Left lung (tissue), 14 donors: ENCODE measurements around the gene GHRL. TPM values are rescaled to one million over a fixed set of nuclear protein-coding genes. Genes with fewer than 3 reads are reported as not detected.

Experiments used
- ATAC-seq: fragments of 200-7000 bp; cut with Tn5 transposase; one replicate; pipeline ENCODE4 v1.9.1; 2020; ENCODE audit warnings: moderate library complexity
- DNase-seq, 4 donors: peaks; one replicate each; pipeline ENCODE4 v3.0.0-alpha.2; 2013 to 2020
- H3K27ac ChIP-seq, 2 donors: fragments of 200-600 bp; sonication (generic) in 1 of 2; one replicate each; pipeline versions ENCODE4 v1.5.0 to v1.8.0; 2020 to 2021
- H3K27me3 ChIP-seq, 2 donors: fragments of 200-600 bp; sonication (generic) in 1 of 2; one replicate each; pipeline versions ENCODE4 v1.5.0 to v1.8.0; 2020 to 2021
- H3K36me3 ChIP-seq, 2 donors: fragments of 200-600 bp; sonication (generic) in 1 of 2; one replicate each; pipeline versions ENCODE4 v1.5.0 to v1.8.0; 2020 to 2021
- H3K4me1 ChIP-seq, 2 donors: fragments of 200-600 bp; one replicate each; pipeline ENCODE4 v1.8.0; 2021
- H3K4me3 ChIP-seq, 2 donors: fragments of 200-600 bp; sonication (generic) in 1 of 2; one replicate each; pipeline versions ENCODE4 v1.5.0 to v1.8.0; 2020 to 2021; ENCODE audit warnings: mild to moderate bottlenecking in 1 of 2
- H3K9me3 ChIP-seq, 2 donors: fragments of 200-600 bp; sonication (generic) in 1 of 2; one replicate each; pipeline versions ENCODE4 v1.5.0 to v1.8.0; 2020 to 2021
- CTCF ChIP-seq, 2 donors: fragments of 200-600 bp; sonication (generic) in 1 of 2; IDR thresholded peaks; one replicate each; pipeline versions ENCODE4 v1.5.0 to v1.8.0; 2021; ENCODE audit warnings: antibody characterized with exemption in 2 of 2
- intact Hi-C, 2 donors: fragments of 100-400 bp; cut with DNase I; formaldehyde crosslinking; loops; one replicate each; pipeline versions ENCODE4 v1.11.2 to v1.14.2; 2022
- long read RNA-seq, 12 donors: library from polyadenylated mRNA in 2 of 12; unstranded in 2 of 12; transcript quantifications; one replicate each; pipeline ENCODE4 v2.0.0 and lab custom pipeline, GENCODE V29; 2019 to 2026
- polyA plus RNA-seq, 6 donors: library from polyadenylated mRNA; unstranded; fragments of 120-200 nt; gene quantifications; one replicate each; pipeline ENCODE4 v1.2.1, GENCODE V29; 2013; ENCODE audit not compliant: insufficient read length in 6 of 6
- total RNA-seq, 2 donors: library from RNA; stranded (reverse); fragmentation: NEBNext Ultra II Directional; extraction: Animal tissue kit (Norgen Biotek cat#: 25700); gene quantifications; one replicate each; pipeline ENCODE4 v1.2.1, GENCODE V29; 2021
- donor health status: DM: no; HTN: yes; CAD: no.
- donor health status: DM: no; HTN: no; CAD: no.

GHRL gene, protein sequence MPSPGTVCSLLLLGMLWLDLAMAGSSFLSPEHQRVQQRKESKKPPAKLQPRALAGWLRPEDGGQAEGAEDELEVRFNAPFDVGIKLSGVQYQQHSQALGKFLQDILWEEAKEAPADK
- total RNA-seq (1 to 10 TPM in 1 of 2 donors, under 1 TPM in 1; 0.17 to 3.0 TPM), polyA plus RNA-seq (100 to 1,000 TPM in 5 of 6 donors, 10 to 100 TPM in 1; 50.2 to 195 (median 123) TPM)
- long read RNA-seq, donor 1, transcript GHRL-214 (4 exons, 656 nt), result major isoform, 38 of 141 reads
- long read RNA-seq, donor 1, partial matches to known transcripts, result 96 of 141 reads
- long read RNA-seq, donor 1, other reads (novel, unspliced or antisense), result 7 of 141 reads
- long read RNA-seq, donor 2, transcript GHRL-214 (4 exons, 656 nt), result major isoform, 42 of 163 reads
- long read RNA-seq, donor 2, partial matches to known transcripts, result 115 of 163 reads
- long read RNA-seq, donor 2, other reads (novel, unspliced or antisense), result 6 of 163 reads
- long read RNA-seq, donor 3, transcript GHRL-214 (4 exons, 656 nt), result major isoform, 19 of 76 reads
- long read RNA-seq, donor 3, partial matches to known transcripts, result 57 of 76 reads
- long read RNA-seq, donor 3, other reads (novel, unspliced or antisense), result 0 of 76 reads
- long read RNA-seq, donor 4, result 0 reads
- long read RNA-seq, donor 5, transcript GHRL-214 (4 exons, 656 nt), result major isoform, 56 of 166 reads
- long read RNA-seq, donor 5, partial matches to known transcripts, result 105 of 166 reads
- long read RNA-seq, donor 5, other reads (novel, unspliced or antisense), result 5 of 166 reads
- long read RNA-seq, donor 6, transcript GHRL-214 (4 exons, 656 nt), result major isoform, 62 of 219 reads
- long read RNA-seq, donor 6, partial matches to known transcripts, result 143 of 219 reads
- long read RNA-seq, donor 6, other reads (novel, unspliced or antisense), result 14 of 219 reads
- long read RNA-seq, donor 7, transcript GHRL-214 (4 exons, 656 nt), result major isoform, 28 of 63 reads
- long read RNA-seq, donor 7, partial matches to known transcripts, result 35 of 63 reads
- long read RNA-seq, donor 7, other reads (novel, unspliced or antisense), result 0 of 63 reads
- long read RNA-seq, donor 8, partial matches to known transcripts, result 8 of 12 reads
- long read RNA-seq, donor 8, other reads (novel, unspliced or antisense), result 0 of 12 reads
- long read RNA-seq, donor 9, result 0 reads
- long read RNA-seq, donor 10, partial matches to known transcripts, result 2 of 4 reads
- long read RNA-seq, donor 10, other reads (novel, unspliced or antisense), result 1 of 4 reads
- long read RNA-seq, donor 11, partial matches to known transcripts, result 0 of 1 reads
- long read RNA-seq, donor 11, other reads (novel, unspliced or antisense), result 0 of 1 reads
- long read RNA-seq, donor 12, transcript GHRL-214 (4 exons, 656 nt), result major isoform, 18 of 81 reads
- long read RNA-seq, donor 12, partial matches to known transcripts, result 62 of 81 reads
- long read RNA-seq, donor 12, other reads (novel, unspliced or antisense), result 0 of 81 reads

GRCh38 chr3:10292505-10293419, at the start of gene GHRL:
TSS of gene GHRL (minus strand) at chr3:10292947. CDS start at chr3:10290180, 2,767 bp downstream.
- no peak within 1 kb of the TSS for H3K4me3 ChIP-seq
- no peaks in the 10 kb centered on the region for H3K27me3 ChIP-seq
- H3K36me3 ChIP-seq, result peaks cover 0 to 55% of the 10 kb centered on the region in 2 donors
- DNase-seq, result peak in 1 of 4 donors; percentile 40
- TF ChIP-seq CTCF (IDR thresholded peaks at IDR 0.05), result no peak
- H3K4me1 ChIP-seq, result peaks cover 0 to 25% of the 10 kb centered on the region in 2 donors
- intact Hi-C loops, result no loop called here
- ATAC-seq, result peak; percentile 22
- H3K9me3 ChIP-seq, result no peaks in the 10 kb centered on the region
- peak within 1 kb of the TSS in 1 of 2 donors; percentile 83 for H3K27ac ChIP-seq

GRCh38 chr3:10341901-10342398, 49.2 kb upstream of the GHRL start:
- no peak overlapping the region for H3K4me3 ChIP-seq
- no peak for DNase-seq
- intact Hi-C loops, result loop anchor here in 1 of 2 donors (5.0 kb wide), 1 partner anchor 400 kb away; no protein-coding TSS in a partner anchor
- H3K27ac ChIP-seq, result no peak overlapping the region
- TF ChIP-seq CTCF (IDR thresholded peaks at IDR 0.05), result no peak
- no peaks in the 10 kb centered on the region for H3K9me3 ChIP-seq
- no peaks in the 10 kb centered on the region for H3K27me3 ChIP-seq
- H3K4me1 ChIP-seq, result no peaks in the 10 kb centered on the region
- no peaks in the 10 kb centered on the region for H3K36me3 ChIP-seq
- no peak for ATAC-seq

GRCh38 chr3:10340476-10340875, 47.7 kb upstream of the GHRL start:
- intact Hi-C loops, result loop anchor here in 1 of 2 donors (5.0 kb wide), 1 partner anchor 402 kb away; no protein-coding TSS in a partner anchor

More at GRCh38 chr3:10340476-10340875, 47.7 kb upstream of the GHRL start:
- no peak for TF ChIP-seq CTCF (IDR thresholded peaks at IDR 0.05)
- H3K4me1 ChIP-seq, result no peaks in the 10 kb centered on the region
- ATAC-seq, result no peak
- no peaks in the 10 kb centered on the region for H3K9me3 ChIP-seq
- no peak for DNase-seq
- no peaks in the 10 kb centered on the region for H3K27me3 ChIP-seq
- H3K27ac ChIP-seq, result no peak overlapping the region
- H3K4me3 ChIP-seq, result no peak overlapping the region
- H3K36me3 ChIP-seq, result no peaks in the 10 kb centered on the region
